ENCODE results near the gene ITGA4.
A peak's percentile ranks its signal among the peaks of the same experiment; 100 is the strongest.

The ITGA4 gene

DNA sequence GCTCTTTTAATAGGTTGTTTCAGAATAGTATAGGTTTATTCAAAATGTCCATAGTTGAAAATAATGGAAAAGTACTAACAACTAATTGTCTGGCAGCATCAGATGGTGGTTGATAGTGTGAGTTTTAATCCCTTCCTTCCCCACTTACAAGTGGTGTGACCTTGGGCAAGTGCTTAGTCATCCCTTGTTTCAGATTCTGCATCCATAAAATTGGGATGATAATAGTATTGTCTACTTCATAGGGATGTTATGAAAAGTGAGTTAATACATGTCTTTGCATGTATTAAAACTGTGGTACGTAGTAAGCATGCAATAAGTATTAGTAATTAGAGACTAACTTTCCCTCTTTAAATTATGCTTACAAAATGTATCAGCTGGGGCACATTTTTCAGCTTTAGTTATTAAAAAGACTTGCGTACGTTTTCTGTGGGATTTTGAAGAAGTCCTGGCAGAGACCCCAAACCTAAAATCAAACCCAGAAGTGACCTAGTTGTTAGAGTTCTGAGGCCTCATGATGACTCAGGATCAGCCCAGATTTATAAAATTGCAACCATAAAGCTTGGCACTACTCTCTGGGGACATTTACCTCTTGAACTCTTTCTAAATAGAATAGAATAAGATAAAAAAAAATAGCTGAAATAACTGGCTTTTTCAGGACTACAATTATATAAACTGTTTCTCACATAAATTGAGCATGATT, 8.6 kb downstream of the ITGA4 start:
- Mint-ChIP-seq H3K27ac (peak overlapping the region; percentile 38), H3K4me1 (ENCODE audit: low read depth) (peaks cover 70% of the 10 kb centered on the region), H3K27me3 (ENCODE audit: low read depth) (no peaks in the 10 kb centered on the region), H3K36me3 (ENCODE audit: low read depth) (peaks cover 80% of the 10 kb centered on the region), H3K9me3 (no peaks in the 10 kb centered on the region), H3K4me3 (peak overlapping the region; percentile 67)
- no peak for DNase-seq (ENCODE audit: low spot score)

DNA sequence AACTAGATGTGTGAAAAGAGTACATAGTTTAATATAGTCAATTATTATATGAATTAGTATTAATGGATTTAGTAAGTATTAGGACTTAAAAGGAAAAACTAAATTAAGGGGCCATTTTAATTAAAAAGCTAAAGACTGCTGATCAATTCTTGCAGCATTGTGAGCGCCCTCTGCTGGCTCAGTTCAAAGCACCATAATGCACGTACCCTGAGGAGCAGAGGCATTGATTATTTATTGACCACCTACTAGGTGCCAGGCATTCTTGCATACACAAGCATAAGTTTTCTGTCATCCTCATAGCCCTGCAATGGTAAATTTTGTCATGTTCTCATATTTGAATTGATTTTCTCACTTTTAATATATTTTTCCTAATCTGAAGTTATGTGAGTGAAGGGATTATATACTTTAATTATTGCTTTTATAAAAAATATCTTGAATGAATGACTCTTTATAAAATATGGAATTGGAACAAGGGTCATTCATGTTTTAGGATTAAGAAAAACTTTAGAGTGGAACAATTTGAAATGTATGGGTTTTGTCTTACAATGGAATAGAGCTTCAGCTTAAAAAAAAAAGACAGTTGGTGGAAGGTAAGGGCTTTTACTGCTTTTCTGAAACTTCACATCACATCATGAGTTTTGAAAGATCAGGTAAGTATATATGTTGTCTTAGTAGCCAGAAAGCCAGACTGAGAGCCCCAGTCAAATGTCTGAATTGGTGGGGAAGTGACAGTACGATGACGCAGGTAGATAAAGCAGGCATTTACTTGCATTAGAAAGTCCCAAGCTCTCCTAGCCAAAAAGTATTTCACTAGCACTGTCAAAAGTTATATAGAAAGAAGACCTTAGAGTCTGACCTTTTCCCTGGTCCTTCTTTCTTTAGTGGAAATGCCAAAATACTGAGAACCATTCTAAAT, 9.7 kb downstream of the ITGA4 start:
- Mint-ChIP-seq H3K9me3 (no peaks in the 10 kb centered on the region), H3K27me3 (ENCODE audit: low read depth) (no peaks in the 10 kb centered on the region), H3K4me1 (ENCODE audit: low read depth) (peaks cover 76% of the 10 kb centered on the region), H3K36me3 (ENCODE audit: low read depth) (peaks cover 81% of the 10 kb centered on the region), H3K27ac (peak overlapping the region; percentile 54), H3K4me3 (peak overlapping the region; percentile 31)
- DNase-seq (ENCODE audit: low spot score), result peak; percentile 65

DNA sequence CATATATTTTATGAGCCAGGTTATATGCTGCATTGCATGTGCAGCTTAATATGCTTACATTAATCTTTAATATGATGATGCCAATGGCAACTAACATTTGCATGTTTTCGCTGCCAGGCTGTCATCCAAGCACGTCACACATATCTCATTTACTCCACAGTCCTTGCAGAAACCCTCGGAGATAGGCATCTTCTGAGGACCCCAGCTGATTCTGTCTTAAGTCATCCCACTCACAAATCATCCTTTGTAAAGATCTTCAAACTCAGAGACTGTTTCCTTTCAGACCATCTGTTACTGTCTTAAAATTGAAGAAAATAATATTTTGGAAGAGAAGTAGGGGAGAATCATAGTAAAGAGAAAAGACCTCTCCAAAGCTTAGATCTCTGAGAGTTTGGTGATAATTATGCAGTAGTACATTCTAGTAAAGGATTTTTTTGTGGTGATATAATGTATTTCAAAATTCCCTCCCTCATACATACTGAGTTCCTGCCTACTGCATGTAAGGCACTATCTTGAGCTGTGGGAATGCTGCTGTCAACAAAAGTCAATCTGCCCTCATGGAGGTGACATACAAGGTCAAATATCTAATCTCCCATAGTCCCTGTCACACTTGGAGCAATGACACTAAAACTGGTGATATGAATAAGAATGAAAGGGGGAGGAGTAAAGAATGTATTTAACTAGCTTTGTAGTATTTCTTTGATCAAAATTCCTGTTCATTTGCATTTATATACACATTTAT, 11.0 kb downstream of the ITGA4 start:
- no peaks in the 10 kb centered on the region for H3K27me3 Mint-ChIP-seq (ENCODE audit: low read depth)
- H3K9me3 Mint-ChIP-seq, result no peaks in the 10 kb centered on the region
- peak overlapping the region; percentile 14 for H3K4me3 Mint-ChIP-seq
- no peak for DNase-seq (ENCODE audit: low spot score)
- peaks cover 78% of the 10 kb centered on the region for H3K36me3 Mint-ChIP-seq (ENCODE audit: low read depth)
- peaks cover 80% of the 10 kb centered on the region for H3K4me1 Mint-ChIP-seq (ENCODE audit: low read depth)
- H3K27ac Mint-ChIP-seq, result peak overlapping the region; percentile 72

DNA sequence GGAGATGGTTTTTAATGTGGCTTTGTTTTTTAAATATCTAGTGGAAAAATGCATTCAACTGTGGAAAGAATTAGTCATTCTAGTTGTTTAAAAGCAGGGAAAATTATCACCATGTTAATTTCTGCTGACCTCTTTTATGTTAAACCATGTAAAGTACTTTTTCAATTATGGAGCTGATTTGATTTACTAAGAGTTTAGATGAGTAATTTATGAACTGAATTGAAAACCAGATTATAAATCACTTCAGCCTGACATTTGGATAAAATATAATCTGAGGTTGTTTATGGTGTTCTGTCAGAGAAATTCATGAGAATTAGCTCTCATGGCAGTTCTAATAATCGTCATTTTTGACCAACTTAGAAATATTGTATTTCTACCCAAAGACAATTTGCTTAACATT, 11.6 kb downstream of the ITGA4 start:
- Mint-ChIP-seq H3K4me1 (ENCODE audit: low read depth) (peaks cover 79% of the 10 kb centered on the region), H3K27me3 (ENCODE audit: low read depth) (no peaks in the 10 kb centered on the region), H3K36me3 (ENCODE audit: low read depth) (peaks cover 78% of the 10 kb centered on the region), H3K27ac (peak overlapping the region; percentile 35), H3K4me3 (no peak overlapping the region), H3K9me3 (no peaks in the 10 kb centered on the region)
- no peak for DNase-seq (ENCODE audit: low spot score)

DNA sequence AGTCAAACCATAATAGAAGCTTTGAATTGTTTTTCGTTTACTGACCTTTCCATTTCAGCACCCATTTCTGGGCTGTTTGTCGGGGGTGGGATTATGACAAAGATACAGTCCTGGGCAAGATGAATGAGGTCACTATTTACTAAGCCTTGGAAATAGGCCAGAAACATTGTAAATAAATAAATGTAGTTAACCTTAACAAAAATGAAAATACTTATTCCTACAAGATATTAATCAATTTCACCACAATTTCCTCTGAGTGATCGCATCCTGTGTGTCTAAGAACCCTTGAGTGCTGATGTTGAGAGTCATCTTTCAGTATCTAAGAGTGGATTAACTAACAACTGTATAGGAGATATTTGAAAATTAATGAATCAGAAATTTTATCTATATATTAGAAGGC, 14.0 kb downstream of the ITGA4 start:
- Mint-ChIP-seq H3K9me3 (no peaks in the 10 kb centered on the region), H3K27me3 (ENCODE audit: low read depth) (no peaks in the 10 kb centered on the region)

DNA sequence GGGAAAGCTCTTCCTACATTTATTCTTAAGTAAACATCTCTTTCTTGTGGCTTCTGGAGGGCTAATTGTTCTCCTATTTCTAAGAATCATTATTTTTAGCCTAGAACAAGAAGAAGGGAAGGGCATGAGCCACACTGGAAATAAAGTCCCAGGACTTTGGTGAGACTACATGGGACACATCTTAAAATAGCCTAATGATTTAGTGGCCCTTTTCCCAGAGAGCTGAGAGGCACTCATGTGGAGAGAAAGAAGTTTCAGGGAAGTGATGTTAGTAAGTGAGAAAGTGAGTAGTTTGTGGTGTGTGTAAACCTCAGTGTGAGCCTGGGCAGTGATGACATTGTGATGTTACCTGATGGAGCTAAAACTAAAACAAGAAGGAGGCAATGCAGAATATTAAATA, 14.6 kb downstream of the ITGA4 start:
- Mint-ChIP-seq H3K4me1 (ENCODE audit: low read depth) (peaks cover 75% of the 10 kb centered on the region), H3K4me3 (peak overlapping the region; percentile 73), H3K27ac (peak overlapping the region; percentile 78), H3K36me3 (ENCODE audit: low read depth) (peaks cover 85% of the 10 kb centered on the region), H3K9me3 (no peaks in the 10 kb centered on the region), H3K27me3 (ENCODE audit: low read depth) (no peaks in the 10 kb centered on the region)
- no peak for DNase-seq (ENCODE audit: low spot score)

More for the DNA sequence above, 14.0 kb downstream of the ITGA4 start:
- Mint-ChIP-seq H3K4me3 (peak overlapping the region; percentile 73), H3K4me1 (ENCODE audit: low read depth) (peaks cover 74% of the 10 kb centered on the region), H3K27ac (peak overlapping the region; percentile 78), H3K36me3 (ENCODE audit: low read depth) (peaks cover 80% of the 10 kb centered on the region)
- DNase-seq (ENCODE audit: low spot score), result no peak

DNA sequence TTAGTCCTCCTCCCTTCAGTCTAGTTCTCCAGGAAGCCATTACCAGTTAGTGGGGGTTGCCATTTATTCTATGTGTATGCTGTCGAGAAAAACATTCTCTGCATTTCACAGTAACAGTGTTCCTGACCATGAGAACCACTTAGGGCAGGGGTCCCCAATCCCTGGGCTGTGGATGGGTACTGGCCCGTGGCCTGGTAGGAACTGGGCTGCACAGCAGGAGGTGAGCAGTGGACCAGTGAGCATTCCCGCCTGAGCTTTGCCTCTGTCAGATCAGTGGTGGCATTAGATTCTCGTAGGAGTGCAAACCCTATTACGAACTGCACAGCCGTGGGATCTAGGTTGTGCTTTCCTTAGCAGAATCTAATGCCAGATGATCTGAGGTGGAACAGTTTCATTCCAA, 15.8 kb downstream of the ITGA4 start:
- H3K36me3 Mint-ChIP-seq (ENCODE audit: low read depth), result peaks cover 88% of the 10 kb centered on the region
- DNase-seq (ENCODE audit: low spot score), result no peak
- H3K27ac Mint-ChIP-seq, result peak overlapping the region; percentile 53
- peak overlapping the region; percentile 74 for H3K4me3 Mint-ChIP-seq
- H3K4me1 Mint-ChIP-seq (ENCODE audit: low read depth), result peaks cover 67% of the 10 kb centered on the region
- H3K27me3 Mint-ChIP-seq (ENCODE audit: low read depth), result no peaks in the 10 kb centered on the region
- no peaks in the 10 kb centered on the region for H3K9me3 Mint-ChIP-seq

DNA sequence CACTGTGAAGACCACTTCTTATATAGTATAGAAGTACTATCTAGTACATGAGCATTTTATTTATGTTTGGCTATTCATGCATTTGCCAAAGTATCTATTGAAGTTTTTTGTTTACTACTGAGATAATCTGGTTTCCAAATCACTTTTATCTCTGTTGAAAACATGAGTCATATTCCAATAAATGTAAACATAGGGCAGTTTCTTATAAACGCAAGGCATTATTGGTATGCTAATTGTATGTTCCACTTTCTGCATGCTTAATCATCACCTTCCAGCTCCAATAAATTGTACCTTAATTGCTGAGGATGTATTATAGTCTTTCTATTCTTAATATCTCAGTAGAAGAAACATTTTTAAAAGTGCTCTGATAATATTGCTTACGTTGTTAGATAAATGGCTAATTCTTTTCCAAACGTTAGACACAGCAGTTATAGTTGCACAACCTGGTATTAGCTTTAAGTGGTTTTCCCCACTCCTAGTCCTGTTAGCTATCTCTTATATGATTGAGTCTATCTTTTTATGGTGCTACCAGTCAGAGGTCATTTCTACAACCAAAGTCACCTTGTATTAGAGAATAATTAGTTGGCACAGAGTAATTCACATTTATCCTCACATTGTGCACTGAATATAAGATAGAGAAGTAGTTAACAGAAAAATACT, 17.2 kb downstream of the ITGA4 start:
- H3K9me3 Mint-ChIP-seq, result no peaks in the 10 kb centered on the region
- H3K4me1 Mint-ChIP-seq (ENCODE audit: low read depth), result peaks cover 61% of the 10 kb centered on the region
- DNase-seq (ENCODE audit: low spot score), result no peak
- H3K36me3 Mint-ChIP-seq (ENCODE audit: low read depth), result peaks cover 83% of the 10 kb centered on the region
- no peak overlapping the region for H3K4me3 Mint-ChIP-seq
- no peak overlapping the region for H3K27ac Mint-ChIP-seq
- no peaks in the 10 kb centered on the region for H3K27me3 Mint-ChIP-seq (ENCODE audit: low read depth)

DNA sequence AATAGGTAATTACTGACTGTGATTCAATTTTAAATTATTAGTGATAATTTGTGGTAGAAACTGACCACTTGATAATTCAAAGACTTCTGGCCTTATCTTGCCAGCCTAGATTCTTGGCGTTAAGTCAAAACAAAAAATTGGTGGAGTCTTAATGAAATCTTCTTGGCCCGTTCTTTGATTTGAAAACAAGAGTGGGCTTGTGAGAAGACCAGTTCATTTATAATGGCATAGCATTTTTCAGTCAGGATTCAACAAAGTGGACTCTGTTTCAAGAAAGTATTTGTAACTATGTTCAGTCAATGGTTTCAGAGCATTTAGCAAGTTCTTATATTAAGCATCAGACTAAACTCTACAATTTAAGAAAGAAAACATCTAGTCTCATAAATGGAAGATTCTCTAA, 26.0 kb downstream of the ITGA4 start:
- no peaks in the 10 kb centered on the region for H3K27me3 Mint-ChIP-seq (ENCODE audit: low read depth)
- H3K27ac Mint-ChIP-seq, result no peak overlapping the region
- no peaks in the 10 kb centered on the region for H3K9me3 Mint-ChIP-seq
- H3K4me3 Mint-ChIP-seq, result no peak overlapping the region
- DNase-seq (ENCODE audit: low spot score), result no peak
- peaks cover 20% of the 10 kb centered on the region for H3K4me1 Mint-ChIP-seq (ENCODE audit: low read depth)
- H3K36me3 Mint-ChIP-seq (ENCODE audit: low read depth), result peaks cover 69% of the 10 kb centered on the region

DNA sequence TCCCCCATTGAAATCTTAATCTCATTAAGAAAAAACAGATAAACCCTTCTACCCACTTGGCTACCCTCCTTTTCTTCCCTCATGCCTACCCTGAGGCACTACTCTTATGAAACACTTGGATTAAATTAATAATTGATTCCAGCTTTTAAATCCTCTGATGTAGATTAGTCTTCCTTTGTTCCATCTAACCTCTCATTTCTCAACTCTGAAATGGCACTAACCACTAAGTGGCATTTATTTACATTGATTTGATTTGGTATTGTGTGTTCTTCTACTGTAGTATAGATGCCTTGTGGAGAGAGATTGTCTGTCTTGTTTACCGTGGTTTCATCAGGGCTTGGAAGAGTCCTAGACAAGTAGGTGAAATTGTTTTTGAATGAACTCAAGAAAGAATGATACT, 26.7 kb downstream of the ITGA4 start:
- Mint-ChIP-seq H3K4me1 (ENCODE audit: low read depth) (peaks cover 19% of the 10 kb centered on the region), H3K27me3 (ENCODE audit: low read depth) (no peaks in the 10 kb centered on the region), H3K4me3 (no peak overlapping the region), H3K36me3 (ENCODE audit: low read depth) (peaks cover 71% of the 10 kb centered on the region), H3K27ac (peak overlapping the region; percentile 29), H3K9me3 (no peaks in the 10 kb centered on the region)
- DNase-seq (ENCODE audit: low spot score), result no peak

DNA sequence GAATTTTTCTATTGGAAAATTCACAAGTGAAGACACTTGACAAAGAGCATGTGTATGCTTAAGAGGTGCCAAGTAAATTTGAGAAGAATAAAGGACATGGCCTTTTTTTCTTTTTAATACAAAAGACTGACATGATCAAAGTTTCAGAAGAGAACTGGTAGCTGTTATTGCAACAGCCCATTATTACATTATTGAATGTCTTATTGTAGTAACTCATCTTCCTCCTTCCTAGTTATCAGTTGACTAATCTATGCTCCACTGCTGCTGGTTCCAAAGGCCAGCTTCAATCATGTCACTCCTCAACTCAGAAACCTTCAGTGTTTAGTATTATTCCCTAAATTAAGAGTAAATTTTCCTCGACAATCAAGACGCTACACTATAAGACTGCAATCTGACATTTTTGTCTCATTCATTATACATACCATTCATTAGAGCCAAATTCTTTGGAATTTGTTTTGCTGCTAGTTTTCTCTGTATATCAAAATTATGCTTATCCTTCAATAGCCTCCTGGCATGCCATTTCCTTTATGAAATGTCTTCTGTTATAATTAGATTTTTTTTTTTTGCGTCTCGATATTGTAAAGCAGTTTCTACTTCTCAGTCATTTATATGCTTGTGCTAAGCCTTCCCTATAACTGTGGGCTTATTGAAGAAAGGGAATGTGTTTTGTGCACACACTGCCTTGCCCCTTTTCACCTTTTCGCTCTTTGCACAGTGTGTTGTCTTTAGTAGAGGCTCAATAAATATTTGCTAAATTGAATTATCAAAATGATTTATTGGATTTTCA, 27.9 kb downstream of the ITGA4 start:
- H3K27me3 Mint-ChIP-seq (ENCODE audit: low read depth), result no peaks in the 10 kb centered on the region
- H3K4me3 Mint-ChIP-seq, result no peak overlapping the region
- H3K36me3 Mint-ChIP-seq (ENCODE audit: low read depth), result peaks cover 74% of the 10 kb centered on the region
- no peaks in the 10 kb centered on the region for H3K9me3 Mint-ChIP-seq
- H3K4me1 Mint-ChIP-seq (ENCODE audit: low read depth), result peaks cover 23% of the 10 kb centered on the region
- no peak for DNase-seq (ENCODE audit: low spot score)
- H3K27ac Mint-ChIP-seq, result no peak overlapping the region

DNA sequence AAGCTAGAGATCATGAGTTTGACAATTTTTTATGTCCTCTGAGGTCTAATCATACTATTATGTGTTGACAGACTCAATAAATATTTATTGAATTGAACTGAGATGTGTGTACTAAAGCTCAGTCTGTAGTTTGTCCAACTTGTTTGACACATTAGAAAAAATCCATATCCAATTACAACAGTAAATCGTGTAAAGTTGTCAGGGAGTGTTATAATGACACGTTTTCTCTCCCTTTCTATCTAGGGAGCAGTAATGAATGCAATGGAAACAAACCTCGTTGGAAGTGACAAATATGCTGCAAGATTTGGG, 28.4 kb downstream of the ITGA4 start:
- Mint-ChIP-seq H3K27ac (no peak overlapping the region), H3K36me3 (ENCODE audit: low read depth) (peaks cover 74% of the 10 kb centered on the region), H3K9me3 (no peaks in the 10 kb centered on the region), H3K4me1 (ENCODE audit: low read depth) (peaks cover 23% of the 10 kb centered on the region), H3K4me3 (no peak overlapping the region), H3K27me3 (ENCODE audit: low read depth) (no peaks in the 10 kb centered on the region)
- no peak for DNase-seq (ENCODE audit: low spot score)

DNA sequence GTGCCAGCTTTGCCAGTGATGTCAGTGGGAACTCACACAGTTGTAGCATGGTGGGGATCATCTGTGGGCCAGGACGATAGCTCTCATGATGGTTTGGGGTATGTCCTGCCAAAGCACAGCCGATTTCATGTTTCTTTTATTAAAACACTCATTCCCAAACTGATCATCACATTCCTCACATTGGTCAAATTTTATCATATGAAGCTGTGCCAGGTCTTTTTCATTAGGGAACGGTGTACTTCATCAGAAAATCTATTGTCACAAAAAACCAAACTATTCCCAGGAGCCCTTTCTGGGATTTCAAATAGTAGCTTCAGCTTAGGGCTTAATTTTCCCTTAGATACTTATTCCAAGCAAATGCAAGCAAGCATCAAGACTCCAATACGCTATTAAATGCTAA, 42.0 kb downstream of the ITGA4 start:
- Mint-ChIP-seq H3K27ac (no peak overlapping the region), H3K9me3 (no peaks in the 10 kb centered on the region), H3K4me1 (ENCODE audit: low read depth) (peaks cover 4% of the 10 kb centered on the region), H3K27me3 (ENCODE audit: low read depth) (no peaks in the 10 kb centered on the region), H3K4me3 (no peak overlapping the region), H3K36me3 (ENCODE audit: low read depth) (peaks cover 53% of the 10 kb centered on the region)
- no peak for DNase-seq (ENCODE audit: low spot score)
